ENCODE measurements around the gene SLC50A1.

SLC50A1 gene, protein sequence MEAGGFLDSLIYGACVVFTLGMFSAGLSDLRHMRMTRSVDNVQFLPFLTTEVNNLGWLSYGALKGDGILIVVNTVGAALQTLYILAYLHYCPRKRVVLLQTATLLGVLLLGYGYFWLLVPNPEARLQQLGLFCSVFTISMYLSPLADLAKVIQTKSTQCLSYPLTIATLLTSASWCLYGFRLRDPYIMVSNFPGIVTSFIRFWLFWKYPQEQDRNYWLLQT

DNA sequence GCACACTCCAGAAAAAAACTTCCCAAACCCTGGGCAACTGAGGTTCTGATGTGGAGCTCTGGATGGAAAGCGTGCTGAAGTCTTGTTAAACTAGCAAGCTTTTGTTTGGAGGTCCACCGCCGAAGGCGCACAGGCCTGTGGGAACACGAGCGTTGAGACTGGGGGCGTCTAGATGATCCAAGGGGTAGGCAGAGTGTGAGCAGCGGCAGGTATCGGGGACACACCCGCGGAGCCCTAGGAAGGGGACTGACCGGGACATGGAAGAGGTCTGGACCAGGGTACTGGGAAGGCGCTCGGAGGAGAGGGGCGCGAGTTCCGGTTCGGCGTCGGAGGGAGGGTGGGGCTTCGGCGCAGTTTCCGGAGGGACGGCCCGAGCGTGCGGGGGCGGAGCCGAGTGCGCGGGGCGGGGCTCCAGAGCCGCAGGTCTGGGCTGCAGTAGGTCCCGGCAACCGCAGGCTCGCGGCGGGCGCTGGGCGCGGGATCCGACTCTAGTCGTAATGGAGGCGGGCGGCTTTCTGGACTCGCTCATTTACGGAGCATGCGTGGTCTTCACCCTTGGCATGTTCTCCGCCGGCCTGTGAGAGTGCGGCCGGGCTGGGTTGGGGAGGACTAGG lies at the start of gene SLC50A1:
Gene SLC50A1 (plus strand): TSS at position 438 of the 614 bp plus-strand sequence. CDS start 60 bp downstream, at position 498.
- peak; percentile 90 for DNase-seq

DNA sequence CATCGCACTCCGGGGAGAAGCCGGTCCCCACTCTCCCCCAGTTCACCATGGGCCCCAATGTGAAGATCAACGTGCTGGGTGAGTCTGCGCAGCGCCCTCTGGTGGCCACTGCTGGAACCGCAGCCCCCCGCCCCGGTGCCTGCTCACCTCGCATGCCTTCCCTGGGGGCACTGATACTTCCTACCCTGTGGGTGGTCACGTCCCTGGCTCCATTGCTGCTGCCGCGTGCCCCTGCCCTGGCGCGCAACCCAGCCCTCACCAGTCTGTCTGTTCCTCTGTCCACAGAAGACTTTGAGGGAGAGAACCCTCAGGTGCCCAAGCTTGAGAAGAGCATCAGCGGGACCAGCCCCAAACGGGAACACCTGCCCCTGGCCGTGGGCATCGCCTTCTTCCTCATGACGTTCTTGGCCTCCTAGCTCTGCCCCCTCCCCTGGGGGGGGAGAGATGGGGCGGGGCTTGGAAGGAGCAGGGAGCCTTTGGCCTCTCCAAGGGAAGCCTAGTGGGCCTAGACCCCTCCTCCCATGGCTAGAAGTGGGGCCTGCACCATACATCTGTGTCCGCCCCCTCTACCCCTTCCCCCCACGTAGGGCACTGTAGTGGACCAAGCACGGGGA lies 49.4 kb upstream of the SLC50A1 start:
- peak; percentile 60 for DNase-seq

DNA sequence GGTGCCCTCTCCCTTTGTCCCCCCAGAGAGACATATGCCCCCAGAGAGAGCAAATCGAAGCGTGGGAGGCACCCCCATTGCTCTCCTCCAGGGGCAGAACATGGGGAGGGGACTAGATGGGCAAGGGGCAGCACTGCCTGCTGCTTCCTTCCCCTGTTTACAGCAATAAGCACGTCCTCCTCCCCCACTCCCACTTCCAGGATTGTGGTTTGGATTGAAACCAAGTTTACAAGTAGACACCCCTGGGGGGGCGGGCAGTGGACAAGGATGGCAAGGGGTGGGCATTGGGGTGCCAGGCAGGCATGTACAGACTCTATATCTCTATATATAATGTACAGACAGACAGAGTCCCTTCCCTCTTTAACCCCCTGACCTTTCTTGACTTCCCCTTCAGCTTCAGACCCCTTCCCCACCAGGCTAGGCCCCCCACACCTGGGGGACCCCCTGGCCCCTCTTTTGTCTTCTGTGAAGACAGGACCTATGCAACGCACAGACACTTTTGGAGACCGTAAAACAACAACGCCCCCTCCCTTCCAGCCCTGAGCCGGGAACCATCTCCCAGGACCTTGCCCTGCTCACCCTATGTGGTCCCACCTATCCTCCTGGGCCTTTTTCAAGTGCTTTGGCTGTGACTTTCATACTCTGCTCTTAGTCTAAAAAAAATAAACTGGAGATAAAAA lies 48.7 kb upstream of the SLC50A1 start:
- no peak for DNase-seq

DNA sequence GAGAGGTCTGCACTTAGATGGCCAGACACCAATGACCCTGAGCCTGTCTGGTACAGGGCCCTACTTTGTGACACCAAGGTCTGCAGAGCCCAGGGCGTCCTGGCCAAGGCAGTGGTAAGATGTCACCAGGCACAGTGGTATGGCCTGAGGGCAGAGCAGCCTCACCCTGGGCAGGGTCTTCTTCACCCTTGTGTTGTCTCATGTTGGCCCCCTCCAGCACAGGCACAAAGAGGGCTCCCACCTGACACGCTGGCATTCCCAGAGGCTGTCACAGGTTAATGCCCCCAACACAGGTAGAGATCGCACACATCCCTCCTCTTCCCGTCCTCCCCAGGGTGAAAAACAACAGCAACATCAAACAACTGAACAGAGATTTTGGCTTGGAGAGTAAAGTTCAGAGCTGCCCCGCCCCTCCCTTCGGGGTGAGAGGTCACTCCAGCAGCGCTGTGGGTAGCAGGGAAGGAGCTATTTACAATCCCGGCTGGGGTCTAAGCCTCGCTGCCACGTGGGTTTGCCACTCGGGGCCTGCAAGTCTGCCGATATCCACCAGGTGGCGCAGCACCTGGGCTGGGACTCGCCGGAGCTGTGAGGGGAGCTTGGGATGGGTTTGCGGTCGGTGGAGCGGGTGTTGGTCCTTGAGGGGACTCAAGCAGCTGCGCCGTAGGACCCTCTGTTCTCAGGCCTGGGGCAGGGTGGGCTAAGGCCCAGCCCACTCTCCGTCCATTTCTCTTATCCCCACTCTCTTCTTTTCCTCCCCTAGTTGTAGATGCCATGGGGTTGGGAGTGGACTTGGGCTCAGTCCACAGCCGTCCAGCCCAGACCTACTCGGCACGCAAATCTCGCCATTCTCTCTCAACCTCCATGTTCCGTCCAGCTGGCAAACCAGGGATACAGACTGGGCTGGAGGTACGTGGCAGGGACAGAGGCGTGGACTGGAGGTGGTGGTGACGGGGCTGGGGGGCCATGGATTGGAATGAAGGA lies 44.3 kb upstream of the SLC50A1 start:
- peak; percentile 67 for DNase-seq

DNA sequence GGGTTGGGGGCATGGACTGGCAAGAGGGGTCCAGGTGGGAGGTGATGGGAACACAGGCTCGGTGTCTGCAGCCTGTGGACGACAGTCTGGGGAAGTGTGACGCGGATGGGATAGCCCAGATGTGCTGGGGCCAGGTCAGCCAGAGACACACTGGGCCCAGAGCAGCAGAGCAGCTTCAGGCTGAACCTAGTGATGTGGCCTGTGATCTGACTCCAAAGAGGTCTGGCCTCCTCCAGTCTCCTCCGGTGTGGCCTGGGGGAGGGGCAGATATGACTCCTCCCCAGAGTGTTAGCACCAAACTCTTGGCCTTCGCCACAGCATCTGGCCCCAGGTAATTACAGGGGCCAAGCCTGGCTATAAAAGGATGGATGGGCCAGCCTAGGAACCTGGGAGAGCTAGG lies 43.5 kb upstream of the SLC50A1 start:
- DNase-seq: no peak

DNA sequence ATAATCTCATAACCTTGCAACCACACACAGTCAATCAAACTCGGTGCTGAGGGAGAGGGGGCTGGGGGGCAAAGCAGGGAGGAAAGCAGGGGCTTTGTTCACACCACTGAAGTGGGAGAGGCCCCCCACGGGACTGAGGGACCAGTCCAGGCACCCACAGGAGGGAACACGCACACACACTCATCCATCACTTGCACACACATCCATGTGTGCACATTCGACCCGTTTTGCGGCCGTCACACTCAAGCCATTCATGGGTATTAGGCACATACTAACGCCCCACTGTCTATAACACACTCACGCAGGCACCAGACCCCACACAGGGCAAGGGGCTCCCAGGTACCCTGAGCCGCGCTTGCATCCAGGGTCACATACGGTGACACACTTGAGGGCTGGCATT lies 43.0 kb upstream of the SLC50A1 start:
- DNase-seq: no peak

DNA sequence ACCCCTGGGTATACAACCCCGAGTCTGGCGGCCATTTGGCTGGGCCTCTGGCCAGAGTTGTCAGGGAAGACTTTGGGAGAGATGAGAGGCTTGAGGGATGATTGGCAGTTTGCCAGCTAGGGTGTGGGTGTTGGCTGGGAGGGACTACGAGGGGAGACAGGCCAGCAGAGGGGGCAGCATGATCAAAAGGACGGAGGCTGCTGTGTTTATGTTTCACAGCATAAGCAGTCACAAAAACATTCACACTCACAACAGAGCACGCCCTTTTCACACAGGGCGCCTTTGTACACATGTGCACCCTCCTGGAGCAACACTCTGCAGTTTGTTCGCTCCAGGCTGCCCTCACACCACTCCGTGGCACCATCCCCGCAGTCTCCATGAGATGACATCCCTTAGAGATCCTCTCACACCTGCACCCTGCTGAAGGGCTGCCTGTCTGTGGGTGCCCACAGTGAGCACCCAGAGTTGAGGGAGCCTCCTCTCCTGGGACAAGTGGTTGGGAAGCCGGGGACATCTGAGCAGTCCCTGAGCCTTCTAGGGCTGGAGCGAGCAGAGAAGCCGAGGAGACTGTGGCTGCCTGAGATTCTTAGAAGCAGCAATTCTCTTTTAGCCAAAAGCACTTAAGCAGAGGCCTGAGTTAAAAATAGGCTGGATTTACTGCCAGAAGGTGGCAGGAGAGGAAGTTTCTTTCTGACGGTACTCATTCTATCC lies 41.6 kb upstream of the SLC50A1 start:
- no peak for DNase-seq

DNA sequence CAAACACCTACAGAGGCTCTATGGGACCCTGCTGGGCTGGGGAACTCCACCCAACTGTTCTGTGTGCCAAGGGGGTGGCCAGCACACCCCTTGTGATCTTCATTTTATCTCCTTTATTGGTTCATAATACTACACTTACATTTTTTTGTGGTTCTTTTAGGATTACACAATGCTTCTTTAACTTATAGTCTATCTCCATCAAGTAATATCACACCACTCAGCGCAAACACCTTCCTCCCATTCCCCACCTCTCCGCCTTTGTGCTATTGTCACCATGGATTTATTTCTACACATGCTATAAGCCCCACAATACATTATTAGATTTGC lies 41.1 kb upstream of the SLC50A1 start:
- DNase-seq: no peak

DNA sequence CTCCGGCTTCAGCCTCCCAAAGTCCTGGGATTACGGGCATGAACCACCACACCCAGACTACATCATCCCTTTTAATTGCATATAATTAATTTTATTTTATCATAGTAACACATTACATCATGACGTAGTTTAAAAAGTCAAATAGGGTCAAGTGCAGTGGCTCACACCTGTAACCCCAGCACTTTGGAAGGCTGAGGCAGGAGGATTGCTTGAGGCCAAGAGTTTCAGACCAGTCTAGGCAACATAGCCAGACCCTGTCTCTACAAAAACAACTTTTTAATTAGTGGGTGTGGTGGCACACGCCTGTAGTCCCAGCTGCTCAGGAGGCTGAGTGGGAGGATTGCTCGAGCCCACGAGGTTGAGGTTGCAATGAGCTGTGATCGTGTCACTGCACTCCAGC lies 36.3 kb upstream of the SLC50A1 start:
- no peak for DNase-seq

DNA sequence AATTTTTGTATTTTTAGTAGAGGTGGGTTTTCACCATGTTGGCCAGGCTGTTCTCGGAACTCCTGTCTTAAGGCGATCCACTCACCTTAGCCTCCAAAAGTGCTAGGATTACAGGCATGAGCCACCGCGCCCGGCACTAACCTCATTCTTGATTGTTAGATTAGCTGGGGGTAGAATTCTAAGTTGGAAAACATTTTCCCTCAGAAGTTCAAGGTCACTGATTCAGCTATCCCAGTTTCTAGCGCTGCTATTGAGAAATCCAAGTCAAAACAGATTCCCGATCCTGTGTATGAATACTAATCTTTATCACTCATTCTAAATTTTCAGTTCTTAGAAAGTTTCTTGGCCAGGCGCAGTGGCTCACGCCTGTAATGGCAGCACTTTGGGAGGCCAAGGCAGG lies 32.3 kb upstream of the SLC50A1 start:
- DNase-seq: no peak

DNA sequence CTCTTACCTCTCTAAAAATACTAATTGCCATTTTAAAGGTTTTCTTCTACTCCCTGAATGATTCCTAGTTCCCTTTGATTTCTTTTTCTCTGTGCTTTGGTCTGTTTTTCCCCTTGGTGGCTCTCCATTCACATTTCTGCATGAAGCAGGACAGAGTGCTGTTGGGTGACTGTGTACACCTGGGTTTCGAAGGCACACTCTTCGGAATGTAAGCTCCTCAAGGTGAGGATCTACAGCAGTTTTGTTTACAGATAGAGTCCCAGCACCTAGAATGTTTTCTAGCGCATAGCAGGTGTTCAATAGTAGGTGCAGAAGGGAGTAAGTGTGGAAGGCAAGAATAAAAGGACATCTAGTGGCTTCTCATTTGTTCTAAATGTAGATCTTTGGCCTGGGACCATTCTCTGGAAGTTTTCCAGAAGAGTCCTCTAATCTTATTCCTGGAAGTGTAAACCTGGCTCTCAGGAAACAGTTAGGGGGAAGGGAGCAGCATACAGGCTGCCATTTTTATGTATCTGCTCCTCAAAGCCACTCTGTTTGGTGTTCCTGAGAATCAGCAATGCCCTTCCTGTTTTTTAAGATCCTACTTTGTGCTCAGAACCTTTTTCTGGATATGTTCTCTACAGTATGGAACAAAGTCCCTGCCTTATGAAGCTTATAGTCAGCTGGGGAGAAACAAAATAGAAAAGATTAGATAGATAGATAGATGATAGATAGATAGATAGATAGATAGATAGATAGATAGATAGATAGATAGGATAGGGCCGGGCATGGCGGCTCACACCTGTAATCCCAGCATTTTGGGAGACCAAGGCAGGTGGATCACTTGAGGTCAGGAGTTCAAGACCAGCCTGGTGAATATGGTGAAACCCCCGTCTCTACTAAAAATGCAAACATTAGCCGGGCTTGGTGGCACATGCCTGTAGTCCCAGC lies 30.8 kb upstream of the SLC50A1 start:
- no peak for DNase-seq

DNA sequence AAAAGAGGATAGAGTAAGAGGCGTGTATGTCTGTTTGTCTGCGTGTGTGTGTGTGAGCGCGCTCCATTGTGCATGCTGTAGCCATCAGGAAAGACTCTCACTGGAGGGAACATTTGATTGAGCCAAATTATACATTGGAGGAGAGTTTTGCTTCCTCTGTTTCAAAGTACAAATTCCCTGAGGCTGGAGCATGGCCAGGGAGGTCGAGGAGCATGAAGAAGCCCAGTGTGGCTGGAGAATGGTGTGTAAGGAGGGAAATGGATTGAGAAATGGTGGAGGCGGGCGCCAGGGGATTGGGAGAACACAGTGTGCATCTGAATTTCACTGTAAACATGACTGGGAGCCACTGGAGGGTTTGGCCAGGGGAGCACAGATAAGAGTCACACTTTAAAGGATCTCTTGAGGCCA lies 30.0 kb upstream of the SLC50A1 start:
- DNase-seq: no peak

DNA sequence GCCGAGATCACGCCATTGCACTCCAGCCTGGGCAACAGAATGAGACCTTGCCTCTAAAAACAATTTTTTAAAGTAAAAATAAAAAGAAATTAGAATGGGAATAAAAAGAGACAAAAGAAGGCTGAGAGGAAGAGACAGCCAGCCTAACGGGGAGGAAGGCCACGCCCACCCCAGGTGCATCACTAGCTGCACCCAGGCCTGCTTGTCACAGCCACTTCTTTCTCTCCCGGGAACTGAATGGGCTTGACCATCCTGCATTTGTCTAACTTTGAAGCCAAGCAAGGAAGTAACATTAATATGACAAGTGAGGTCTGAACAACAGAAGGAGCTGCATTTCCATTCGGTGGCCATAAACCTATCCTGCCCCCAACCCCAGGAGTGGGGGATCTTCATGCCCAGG lies 28.8 kb upstream of the SLC50A1 start:
- DNase-seq: no peak

DNA sequence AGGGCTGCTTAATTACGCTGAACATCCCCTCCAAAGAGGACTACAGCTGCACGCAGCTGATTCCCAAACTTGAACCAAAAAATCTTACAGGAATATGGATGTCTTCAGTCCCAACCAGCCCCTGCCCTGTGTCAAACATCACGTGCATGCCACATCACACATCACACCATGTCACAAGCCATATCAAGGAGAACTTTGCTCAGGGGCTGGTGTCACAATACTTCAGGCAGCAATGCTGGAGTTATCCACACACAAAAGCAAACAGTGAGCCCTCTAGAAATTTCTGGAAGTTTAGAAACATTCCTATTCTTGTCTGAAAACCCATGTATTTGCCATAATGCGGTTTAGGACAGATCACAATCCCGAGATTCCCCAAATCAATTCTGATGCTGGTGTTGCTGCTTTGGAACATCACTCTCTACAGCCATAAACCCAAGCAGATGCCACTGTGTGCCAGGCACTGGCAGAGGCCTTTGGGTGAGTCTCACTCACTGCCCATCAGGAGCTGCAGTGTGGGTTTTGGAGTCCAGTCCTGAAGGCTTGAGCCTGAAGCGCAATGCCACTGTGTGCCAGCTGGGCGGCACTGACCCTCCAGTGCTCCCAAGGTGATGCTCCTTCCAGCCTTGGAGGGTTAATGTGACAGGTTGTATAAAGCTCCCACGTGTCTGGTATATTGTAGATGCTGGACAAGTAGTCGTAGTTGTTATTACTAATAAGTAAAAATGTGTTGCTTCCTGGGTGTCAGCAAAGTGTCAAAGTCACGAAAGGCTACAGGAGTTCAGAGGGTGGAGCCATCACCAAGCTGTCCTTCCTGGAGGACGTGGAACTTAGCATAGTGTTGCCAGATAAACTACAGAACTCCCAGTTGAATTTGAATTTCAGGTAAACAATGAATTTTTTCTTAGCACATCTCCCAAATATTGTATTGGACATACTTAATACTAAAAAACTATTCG lies 28.1 kb upstream of the SLC50A1 start:
- DNase-seq: no peak

DNA sequence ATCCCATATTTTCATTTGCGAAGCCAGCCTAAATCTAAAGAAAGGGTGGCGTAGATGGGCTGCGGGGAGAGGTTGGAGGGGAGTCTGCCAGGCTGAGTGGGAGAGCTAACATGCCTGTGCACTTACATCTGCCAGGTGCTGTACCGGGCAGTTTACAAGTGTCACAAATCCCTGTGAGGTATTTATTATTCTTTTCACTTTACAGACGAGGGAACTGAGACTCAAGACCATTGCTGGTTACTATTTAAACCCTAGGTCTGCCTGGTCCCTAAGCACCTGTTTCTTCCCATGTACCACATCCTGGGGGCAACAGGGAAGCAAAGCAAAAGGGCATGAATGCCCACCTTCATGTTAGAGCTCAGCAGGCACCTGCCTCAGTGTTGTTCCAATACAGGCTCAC lies 27.4 kb upstream of the SLC50A1 start:
- DNase-seq: no peak

DNA sequence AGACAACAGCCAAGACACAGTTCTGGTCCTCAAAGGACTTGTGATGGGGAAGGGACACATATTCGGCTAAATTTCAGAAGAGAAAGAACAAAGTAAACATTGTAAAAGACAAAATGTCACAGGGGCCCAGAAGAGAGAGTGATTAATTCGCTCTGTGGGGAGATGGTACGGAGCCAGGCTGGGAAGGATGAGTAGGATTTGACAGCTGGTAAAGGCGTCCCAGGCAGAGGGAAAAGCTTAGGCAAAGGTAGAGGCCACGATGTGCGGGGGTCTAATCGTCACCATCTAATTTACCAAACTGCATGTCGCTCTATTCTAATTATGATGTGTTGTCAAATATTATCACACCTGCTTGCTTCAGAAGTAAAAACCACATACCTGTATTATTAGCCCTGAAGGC lies 25.3 kb upstream of the SLC50A1 start:
- no peak for DNase-seq

DNA sequence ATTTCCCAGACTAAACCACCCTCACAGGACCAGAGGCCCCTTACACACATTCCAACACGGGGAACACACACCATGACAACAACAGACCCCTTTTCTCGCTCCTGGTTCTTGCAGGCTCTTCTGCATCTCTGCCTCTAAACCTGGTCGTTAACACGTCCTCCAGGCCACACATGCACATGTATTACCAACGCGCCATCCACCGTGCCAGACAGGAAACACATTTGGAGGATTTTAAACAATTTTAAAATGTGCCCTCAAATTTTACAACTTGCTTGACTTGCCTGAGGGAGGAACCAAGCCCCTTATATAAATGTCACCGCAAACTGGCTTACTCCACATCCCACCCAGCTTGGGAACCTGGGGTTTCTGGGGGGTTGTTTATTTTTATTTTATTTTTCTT lies 24.8 kb upstream of the SLC50A1 start:
- no peak for DNase-seq

DNA sequence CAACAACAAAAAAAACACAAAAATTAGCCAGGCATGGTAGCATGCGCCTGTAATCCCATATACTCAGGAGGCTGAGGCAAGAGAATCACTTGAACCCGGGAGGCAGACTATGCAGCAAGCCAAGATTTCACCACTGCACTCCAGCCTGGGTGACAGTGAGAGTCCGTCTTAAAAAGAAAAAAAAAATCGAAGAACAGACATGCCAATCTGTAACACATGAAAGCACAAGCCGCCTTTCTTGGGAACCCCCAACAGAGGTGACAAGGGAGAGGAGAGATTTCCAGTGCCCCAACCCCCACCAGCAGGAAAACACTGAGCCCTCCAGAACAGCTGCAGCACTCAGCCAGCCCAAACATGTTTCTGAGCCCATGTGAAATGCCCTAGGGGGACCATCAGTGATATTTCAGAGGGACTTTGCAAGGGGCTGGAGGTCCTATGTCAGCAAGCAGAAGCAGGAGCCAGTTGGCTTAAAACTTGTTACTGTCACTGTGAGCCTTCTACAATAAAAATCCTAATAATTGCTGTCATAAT lies 22.1 kb upstream of the SLC50A1 start:
- DNase-seq: no peak

DNA sequence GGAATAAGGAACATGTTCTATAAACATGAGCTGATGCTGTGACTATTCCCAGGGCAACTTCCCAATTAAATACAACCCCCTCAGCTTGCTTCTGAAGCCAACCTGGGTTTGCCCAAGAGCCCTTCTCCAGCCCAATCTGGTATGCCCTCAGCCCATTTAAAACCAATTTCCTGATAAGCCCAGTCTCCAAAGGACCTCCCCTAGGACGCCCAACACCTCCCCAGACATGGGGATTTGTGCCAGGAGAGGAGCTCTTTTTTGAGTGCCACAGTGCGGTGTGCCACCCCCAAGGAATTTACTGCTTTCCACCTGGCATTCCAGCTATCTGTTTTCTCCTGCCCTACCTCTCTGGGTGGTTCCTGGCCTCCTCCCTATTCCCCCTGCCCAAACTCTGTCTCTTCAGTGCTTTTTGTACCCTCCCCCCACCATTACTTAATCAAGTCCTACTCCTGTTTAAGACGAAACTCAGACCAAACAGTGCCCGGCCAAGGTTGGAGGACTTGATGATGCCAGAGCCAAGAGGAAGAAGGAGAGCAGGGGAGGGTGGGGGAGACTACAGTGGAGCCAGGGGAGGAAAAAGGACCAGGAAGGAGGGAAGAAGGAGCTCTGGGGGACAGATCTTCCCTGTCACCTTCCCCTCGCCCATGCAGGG lies 19.4 kb upstream of the SLC50A1 start:
- DNase-seq: no peak

All from T1000 (cell line).